OCI-LY3 (cell line): ENCODE results near the gene NOSTRIN.

Experiments used
- H2AFZ ChIP-seq: fragments of 200-600, 300-600 bp; shearing (Covaris generic); 2 replicates; pipeline ENCODE4 v1.6.0; 2014; ENCODE audit warnings: antibody characterized with exemption, low read depth, low read length
- H3K27ac ChIP-seq: fragments of 200-600, 300-600 bp; sonication (generic); 2 replicates; pipeline ENCODE4 v1.5.1; 2014; ENCODE audit warnings: mild to moderate bottlenecking, low read length, moderate library complexity, mixed read lengths
- H3K27me3 ChIP-seq: fragments of 200-600, 300-600 bp; sonication (generic); 2 replicates; pipeline ENCODE4 v1.6.1; 2014; ENCODE audit warnings: low read depth, low read length, mixed read lengths
- H3K36me3 ChIP-seq: fragments of 200-600, 300-600 bp; sonication (generic); replicated peaks from 2 replicates; pipeline ENCODE3; 2014; ENCODE audit warnings: low read depth, low read length, mixed read lengths
- H3K4me1 ChIP-seq: fragments of 300-600, 200-600 bp; sonication (generic); 2 replicates; pipeline ENCODE4 v1.6.1; 2014; ENCODE audit warnings: low read length, mixed read lengths
- H3K4me2 ChIP-seq: fragments of 200-600, 300-600 bp; sonication (generic); 2 replicates; pipeline ENCODE4 v1.6.1; 2014; ENCODE audit warnings: low read length, mixed read lengths
- H3K4me3 ChIP-seq: fragments of 300-600, 200-600 bp; sonication (generic); 2 replicates; pipeline ENCODE4 v1.5.1; 2014; ENCODE audit warnings: antibody characterized with exemption, mild to moderate bottlenecking, low read length, moderate library complexity
- H3K79me2 ChIP-seq: fragments of 300-600, 200-600 bp; shearing (Covaris generic); 2 replicates; pipeline ENCODE4 v1.6.1; 2014; ENCODE audit warnings: mild to moderate bottlenecking, low read length, mixed read lengths
- H3K9ac ChIP-seq: fragments of 300-600, 200-600 bp; shearing (Covaris generic); 2 replicates; pipeline ENCODE4 v1.6.0; 2014; ENCODE audit warnings: mild to moderate bottlenecking, low read length, moderate library complexity
- H3K9me3 ChIP-seq: fragments of 200-600, 300-600 bp; shearing (Covaris generic); 2 replicates; pipeline ENCODE4 v1.6.1; 2014; ENCODE audit warnings: low read length, mixed read lengths; ENCODE audit not compliant: insufficient read depth
- H4K20me1 ChIP-seq: fragments of 200-600, 300-600 bp; sonication (generic); 2 replicates; pipeline ENCODE4 v1.6.1; 2016; ENCODE audit warnings: low read length, mixed read lengths; ENCODE audit not compliant: insufficient read depth
- EZH2phosphoT487 ChIP-seq: fragments of 200-600 bp; shearing (Covaris generic); IDR thresholded peaks from 2 replicates; pipeline ENCODE4 v1.6.1; 2018; ENCODE audit warnings: antibody characterized with exemption, mixed run types, low read depth
- TF ChIP-seq, protein P1 (sequence below): fragments of 200-600, 300-600 bp; sonication (generic); IDR thresholded peaks from 2 replicates; pipeline ENCODE4 v1.5.1; 2014; ENCODE audit warnings: antibody characterized with exemption, low read length, low read depth

The NOSTRIN gene

DNA sequence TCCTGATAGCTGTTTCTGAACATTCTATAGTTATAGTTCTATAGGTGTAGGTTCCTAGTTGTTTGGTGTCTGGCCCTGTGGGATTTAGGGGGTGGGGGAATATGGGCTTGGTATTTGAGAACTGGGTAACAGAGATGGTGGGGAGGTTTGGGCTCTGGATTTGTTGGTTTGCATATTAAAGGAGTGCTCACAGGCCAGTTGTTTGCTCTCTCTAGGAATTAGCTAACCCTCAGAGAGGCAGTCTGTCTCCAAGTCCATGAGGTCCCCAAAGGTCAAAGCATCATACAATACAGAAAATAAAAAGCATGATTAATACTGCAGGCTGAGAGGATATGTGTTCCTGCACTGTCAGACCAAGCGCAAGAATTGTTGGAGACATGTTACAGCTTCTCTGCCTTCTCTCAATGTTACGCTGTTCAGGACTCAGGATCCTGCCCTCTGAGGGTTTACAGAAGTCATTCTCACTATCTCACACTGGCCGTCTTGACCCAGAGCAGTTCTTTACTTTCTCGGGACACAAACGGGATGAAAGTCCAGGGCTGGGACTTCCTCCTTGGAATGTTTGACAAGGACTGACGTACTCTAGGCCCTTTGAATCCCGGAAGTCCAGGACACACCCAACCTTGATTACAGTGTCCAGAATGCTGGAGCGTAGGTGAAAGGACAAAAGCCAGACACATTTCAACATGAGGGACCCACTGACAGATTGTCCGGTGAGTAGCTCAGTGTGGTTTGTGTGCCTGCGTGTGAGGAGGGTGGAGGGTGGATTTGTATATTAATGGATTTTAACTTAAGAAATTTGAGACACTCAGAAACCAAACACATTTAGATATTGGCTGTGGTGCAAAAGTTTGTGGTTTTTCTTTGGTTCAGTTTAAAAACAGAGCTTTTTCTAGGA lies at the start of gene NOSTRIN:
Gene NOSTRIN, plus strand, starts transcription at position 677 of the 898 bp plus-strand sequence. Its CDS starts 10 bp downstream, at position 687.
- no peak for TF ChIP-seq EZH2phosphoT487
- TF ChIP-seq, protein P1, sequence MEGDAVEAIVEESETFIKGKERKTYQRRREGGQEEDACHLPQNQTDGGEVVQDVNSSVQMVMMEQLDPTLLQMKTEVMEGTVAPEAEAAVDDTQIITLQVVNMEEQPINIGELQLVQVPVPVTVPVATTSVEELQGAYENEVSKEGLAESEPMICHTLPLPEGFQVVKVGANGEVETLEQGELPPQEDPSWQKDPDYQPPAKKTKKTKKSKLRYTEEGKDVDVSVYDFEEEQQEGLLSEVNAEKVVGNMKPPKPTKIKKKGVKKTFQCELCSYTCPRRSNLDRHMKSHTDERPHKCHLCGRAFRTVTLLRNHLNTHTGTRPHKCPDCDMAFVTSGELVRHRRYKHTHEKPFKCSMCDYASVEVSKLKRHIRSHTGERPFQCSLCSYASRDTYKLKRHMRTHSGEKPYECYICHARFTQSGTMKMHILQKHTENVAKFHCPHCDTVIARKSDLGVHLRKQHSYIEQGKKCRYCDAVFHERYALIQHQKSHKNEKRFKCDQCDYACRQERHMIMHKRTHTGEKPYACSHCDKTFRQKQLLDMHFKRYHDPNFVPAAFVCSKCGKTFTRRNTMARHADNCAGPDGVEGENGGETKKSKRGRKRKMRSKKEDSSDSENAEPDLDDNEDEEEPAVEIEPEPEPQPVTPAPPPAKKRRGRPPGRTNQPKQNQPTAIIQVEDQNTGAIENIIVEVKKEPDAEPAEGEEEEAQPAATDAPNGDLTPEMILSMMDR: no peak
- H3K4me2 ChIP-seq: no peak within 1 kb of the TSS
- no peaks in the 10 kb centered on the region for H3K4me1 ChIP-seq
- no peak within 1 kb of the TSS for H3K27ac ChIP-seq
- H3K9me3 ChIP-seq: no peaks in the 10 kb centered on the region
- H3K79me2 ChIP-seq: no peaks in the 10 kb centered on the region
- H2AFZ ChIP-seq: no peak within 1 kb of the TSS
- H3K4me3 ChIP-seq: no peak within 1 kb of the TSS
- no peaks in the 10 kb centered on the region for H3K27me3 ChIP-seq
- no peak within 1 kb of the TSS for H3K9ac ChIP-seq
- H3K36me3 ChIP-seq: no peaks in the 10 kb centered on the region
- no peaks in the 10 kb centered on the region for H4K20me1 ChIP-seq

DNA sequence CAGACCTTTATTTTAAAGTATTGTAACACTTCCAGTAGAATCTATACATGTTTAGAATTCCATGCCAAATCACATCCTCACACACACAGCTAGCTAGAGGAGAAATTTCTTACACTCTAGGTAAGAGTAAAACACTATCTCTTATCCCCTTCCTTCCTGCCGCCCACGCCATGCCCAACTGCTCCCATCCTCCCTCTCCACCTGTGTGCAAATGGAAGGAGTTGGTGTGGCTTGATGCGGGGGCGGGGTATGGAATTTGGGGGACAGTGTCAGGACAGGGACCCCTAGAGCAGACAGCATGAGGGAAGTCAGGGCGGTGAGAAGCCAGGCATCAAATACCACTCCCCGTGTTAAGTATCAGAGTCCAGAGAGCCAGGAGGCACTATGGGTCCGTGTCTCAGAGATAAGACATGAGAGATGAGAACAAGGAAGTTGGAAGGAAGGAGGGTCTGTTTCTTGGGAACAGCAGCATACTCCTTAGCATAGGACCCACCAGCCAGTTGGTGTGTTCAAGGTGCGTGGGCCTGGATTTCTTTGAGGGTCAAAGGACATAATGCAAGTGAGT lies 48.6 kb upstream of the NOSTRIN start:
- H3K9me3 ChIP-seq: no peaks in the 10 kb centered on the region
- H3K4me3 ChIP-seq: no peak overlapping the region
- no peak overlapping the region for H3K9ac ChIP-seq
- H4K20me1 ChIP-seq: no peaks in the 10 kb centered on the region
- no peaks in the 10 kb centered on the region for H3K36me3 ChIP-seq
- TF ChIP-seq, protein P1: no peak
- TF ChIP-seq EZH2phosphoT487: no peak
- no peak overlapping the region for H2AFZ ChIP-seq
- H3K4me2 ChIP-seq: no peak overlapping the region
- H3K27ac ChIP-seq: no peak overlapping the region
- no peaks in the 10 kb centered on the region for H3K27me3 ChIP-seq
- no peaks in the 10 kb centered on the region for H3K79me2 ChIP-seq
- no peaks in the 10 kb centered on the region for H3K4me1 ChIP-seq

DNA sequence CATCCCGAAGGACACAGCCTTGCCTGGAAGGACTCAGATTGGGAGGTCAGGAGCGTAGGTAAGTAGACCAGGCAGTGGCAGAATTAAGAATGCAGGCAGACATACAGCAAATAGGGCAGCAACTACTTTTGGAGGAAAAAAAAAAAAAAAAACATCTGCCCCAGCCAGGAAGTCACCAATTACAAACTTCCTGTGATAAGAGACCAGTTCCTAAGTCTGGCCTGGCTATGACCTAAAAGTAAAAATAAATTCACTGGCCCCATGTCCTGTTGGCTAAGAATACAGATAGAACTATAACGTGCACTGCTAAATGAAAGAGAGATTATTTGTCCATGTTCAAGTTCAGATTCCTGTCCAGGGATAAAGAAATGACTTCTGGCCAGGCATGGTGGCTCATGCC lies 45.2 kb upstream of the NOSTRIN start:
- Histone ChIP-seq H2AFZ (no peak overlapping the region), H3K4me2 (no peak overlapping the region), H3K4me3 (no peak overlapping the region), H3K9ac (no peak overlapping the region), H3K4me1 (no peaks in the 10 kb centered on the region), H3K36me3 (no peaks in the 10 kb centered on the region), H3K79me2 (no peaks in the 10 kb centered on the region), H3K27ac (no peak overlapping the region), H4K20me1 (no peaks in the 10 kb centered on the region), H3K9me3 (no peaks in the 10 kb centered on the region), H3K27me3 (no peaks in the 10 kb centered on the region)
- TF ChIP-seq, protein P1: no peak
- no peak for TF ChIP-seq EZH2phosphoT487
